Measurements from ENCODE around the gene THBD. TPM values are rescaled to one million over a fixed set of nuclear protein-coding genes. Genes with fewer than 3 reads are reported as not detected.

Gene THBD
- total and polyA plus RNA-seq, 2 of the 4 experiments (the other 2 are of a cell fraction) = 0.07 TPM; not detected in 1

DNA sequence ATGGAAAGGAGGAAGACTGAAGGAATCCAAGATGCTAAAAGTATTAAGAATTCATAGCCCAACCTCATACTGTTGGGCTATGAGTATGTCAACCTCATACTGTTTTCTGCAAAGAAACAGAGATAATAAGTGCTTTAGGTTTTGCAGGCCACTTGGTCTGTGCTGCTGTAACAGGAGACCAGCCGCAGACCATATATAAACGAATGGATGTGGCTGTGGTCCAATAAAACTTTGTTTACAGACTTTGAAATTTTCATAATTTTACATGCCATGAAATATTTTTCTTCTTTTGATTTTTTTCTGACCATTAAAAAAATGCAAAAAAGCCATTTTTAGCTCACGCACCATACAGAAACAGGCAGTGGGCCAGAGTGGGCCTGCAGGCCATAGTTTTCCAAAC is 13.7 kb upstream of the THBD start:
- H4K20me1 ChIP-seq (ENCODE audit: insufficient read depth, low read length) = no peaks in the 10 kb centered on the region
- dilution Hi-C loops (cut with HindIII; ENCODE audit: low sequenced_read_pairs, unreplicated experiment) = no loop called here
- H3K4ac ChIP-seq (ENCODE audit: low read depth, low read length) = no peak overlapping the region
- no peak for TF ChIP-seq MAZ (IDR thresholded peaks at IDR 0.05; ENCODE audit: borderline replicate concordance, low read depth, low read length)
- TF ChIP-seq, protein P1, sequence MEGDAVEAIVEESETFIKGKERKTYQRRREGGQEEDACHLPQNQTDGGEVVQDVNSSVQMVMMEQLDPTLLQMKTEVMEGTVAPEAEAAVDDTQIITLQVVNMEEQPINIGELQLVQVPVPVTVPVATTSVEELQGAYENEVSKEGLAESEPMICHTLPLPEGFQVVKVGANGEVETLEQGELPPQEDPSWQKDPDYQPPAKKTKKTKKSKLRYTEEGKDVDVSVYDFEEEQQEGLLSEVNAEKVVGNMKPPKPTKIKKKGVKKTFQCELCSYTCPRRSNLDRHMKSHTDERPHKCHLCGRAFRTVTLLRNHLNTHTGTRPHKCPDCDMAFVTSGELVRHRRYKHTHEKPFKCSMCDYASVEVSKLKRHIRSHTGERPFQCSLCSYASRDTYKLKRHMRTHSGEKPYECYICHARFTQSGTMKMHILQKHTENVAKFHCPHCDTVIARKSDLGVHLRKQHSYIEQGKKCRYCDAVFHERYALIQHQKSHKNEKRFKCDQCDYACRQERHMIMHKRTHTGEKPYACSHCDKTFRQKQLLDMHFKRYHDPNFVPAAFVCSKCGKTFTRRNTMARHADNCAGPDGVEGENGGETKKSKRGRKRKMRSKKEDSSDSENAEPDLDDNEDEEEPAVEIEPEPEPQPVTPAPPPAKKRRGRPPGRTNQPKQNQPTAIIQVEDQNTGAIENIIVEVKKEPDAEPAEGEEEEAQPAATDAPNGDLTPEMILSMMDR (conservative IDR thresholded peaks at IDR 0.05; ENCODE audit: low read depth, low read length) = no peak
- no peak for TF ChIP-seq FOS (IDR thresholded peaks at IDR 0.05; ENCODE audit: low read depth, low read length)
- no peak for TF ChIP-seq NFE2L2 (IDR thresholded peaks at IDR 0.05; ENCODE audit: low read depth, low read length)
- TF ChIP-seq MAFK (IDR thresholded peaks at IDR 0.05; ENCODE audit: low read depth, low read length) = no peak
- no peak for TF ChIP-seq BHLHE40 (IDR thresholded peaks at IDR 0.05; ENCODE audit: low read depth, low read length)
- no peaks in the 10 kb centered on the region for H3K9me3 ChIP-seq (ENCODE audit: control insufficient read depth, insufficient read depth, low read length)
- H3K56ac ChIP-seq (ENCODE audit: extremely low read depth, insufficient read depth, low read length) = no peak overlapping the region
- H3K4me3 ChIP-seq (ENCODE audit: insufficient read depth, low read depth, low read length) = no peak overlapping the region
- H4K91ac ChIP-seq (ENCODE audit: insufficient read depth, low read depth, low read length) = no peak overlapping the region
- H3K18ac ChIP-seq (ENCODE audit: low read depth, low read length) = no peak overlapping the region
- H4K5ac ChIP-seq (ENCODE audit: low read depth, low read length) = no peak overlapping the region
- H2AK5ac ChIP-seq (ENCODE audit: low read depth, low read length) = no peak overlapping the region
- H2BK15ac ChIP-seq (ENCODE audit: low read depth, low read length) = no peak overlapping the region
- H3K27me3 ChIP-seq (ENCODE audit: control insufficient read depth, insufficient read depth, low read length) = peaks cover 29% of the 10 kb centered on the region
- no peak overlapping the region for H3K27ac ChIP-seq (ENCODE audit: insufficient read depth, low read length)
- DNase-seq (no peak), ATAC-seq (ENCODE audit: low read depth) (no peak)
- in situ Hi-C loops (cut with MboI; ENCODE audit: low sequenced_read_pairs) = no loop called here
- H3K9ac ChIP-seq (ENCODE audit: low read depth, low read length) = no peak overlapping the region
- no peak overlapping the region for H3K4me2 ChIP-seq (ENCODE audit: low read depth, low read length)
- intact Hi-C loops (cut with micrococcal nuclease) = loop anchor here (5.0 kb wide), 1 partner anchor 174 kb away; no protein-coding TSS in a partner anchor
- POLR2A ChIA-PET (ENCODE audit: unreplicated experiment) = no interaction called here
- peaks cover 10% of the 10 kb centered on the region; the same call in 1 of the 2 replicates for H3K4me1 ChIP-seq (ENCODE audit: control insufficient read depth, insufficient read depth, low read length)
- H2AK9ac ChIP-seq (replicated peaks; ENCODE audit: low read depth, low read length, poor library complexity) = no peak overlapping the region
- no TSS peak for BruUV-seq (replicated peaks)
- no peak overlapping the region for H2BK20ac ChIP-seq (ENCODE audit: low read depth, low read length)
- no peak overlapping the region for H3K23ac ChIP-seq (ENCODE audit: low read depth, low read length)
- H3K14ac ChIP-seq (replicated peaks; ENCODE audit: low read depth, low read length) = no peak overlapping the region
- CTCF ChIA-PET = interaction anchor here (1.2 kb wide), 1 partner anchor 277 kb away, joined by 3 read pairs; no protein-coding TSS in a partner anchor
- H2BK120ac ChIP-seq (ENCODE audit: low read depth, low read length) = no peak overlapping the region
- H3K36me3 ChIP-seq (ENCODE audit: control insufficient read depth, insufficient read depth, low read length) = no peaks in the 10 kb centered on the region
- H4K8ac ChIP-seq (ENCODE audit: low read depth in 2 of 2, low read length in 2 of 2) = no peak overlapping the region
- no peak overlapping the region for H2BK5ac ChIP-seq (ENCODE audit: low read depth, low read length, poor library complexity, severe bottlenecking)
- H3K9me1 ChIP-seq (ENCODE audit: insufficient read depth, low read length) = 0 out of 2 replicates have a peak, but pooled peaks cover 2% of the 10 kb centered on the region
- WGBS, 2 experiments (ENCODE audit: extremely low coverage in 2 of 2, insufficient read length in 1 of 2) = no CpG with 5 or more reads among the region's 3 CpGs
- H3K79me1 ChIP-seq (ENCODE audit: low read depth in 1 of 2, low read length in 2 of 2) = no peaks in the 10 kb centered on the region
- H2AFZ ChIP-seq (replicated peaks; ENCODE audit: low read length, poor library complexity) = no peak overlapping the region
